H9 (cell line): Measurements from ENCODE around the gene DAPK1. TPM values are rescaled to one million over a fixed set of nuclear protein-coding genes. Genes with fewer than 3 reads are reported as not detected.

Experiments used
- DNase-seq: peaks from one replicate; pipeline ENCODE4 v3.0.0-alpha.2; 2017
- H2AFZ ChIP-seq: one replicate; pipeline ENCODE4 v1.6.1; 2013; ENCODE audit warnings: mild to moderate bottlenecking, low read length, control low read depth, moderate library complexity
- H2AK5ac ChIP-seq: 2 replicates; pipeline ENCODE4 v1.6.1; 2013; ENCODE audit warnings: low read length, control low read depth, mixed read lengths; ENCODE audit not compliant: insufficient read length
- H2BK120ac ChIP-seq: one replicate; pipeline ENCODE4 v1.6.1; 2013; ENCODE audit warnings: low read depth, mild to moderate bottlenecking, low read length, control low read depth, inconsistent platforms; ENCODE audit not compliant: poor library complexity, severe bottlenecking
- H2BK12ac ChIP-seq: 2 replicates; pipeline ENCODE4 v1.6.1; 2013; ENCODE audit warnings: low read length, control low read depth, mixed read lengths, low read depth; ENCODE audit not compliant: insufficient read length
- H2BK15ac ChIP-seq: 2 replicates; pipeline ENCODE4 v1.6.1; 2013; ENCODE audit warnings: low read depth, low read length, control low read depth
- H2BK20ac ChIP-seq: one replicate; pipeline ENCODE4 v1.6.1; 2013; ENCODE audit warnings: low read depth, mild to moderate bottlenecking, low read length, control low read depth, inconsistent platforms; ENCODE audit not compliant: poor library complexity, severe bottlenecking
- H2BK5ac ChIP-seq: 2 replicates; pipeline ENCODE4 v1.6.1; 2013; ENCODE audit warnings: low read length, control low read depth, mixed read lengths; ENCODE audit not compliant: insufficient read length
- H3K14ac ChIP-seq: 2 replicates; pipeline ENCODE4 v1.6.1; 2013; ENCODE audit warnings: low read length, control low read depth; ENCODE audit not compliant: insufficient read depth
- H3K18ac ChIP-seq: 2 replicates; pipeline ENCODE4 v1.6.1; 2013; ENCODE audit warnings: low read depth, mild to moderate bottlenecking, mixed read lengths, low read length, control low read depth; ENCODE audit not compliant: insufficient read length
- H3K23ac ChIP-seq: 2 replicates; pipeline ENCODE4 v1.6.1; 2013; ENCODE audit warnings: low read length, control low read depth, mixed read lengths, low read depth; ENCODE audit not compliant: insufficient read length
- H3K23me2 ChIP-seq: 2 replicates; pipeline ENCODE4 v1.6.1; 2013; ENCODE audit warnings: low read depth, mild to moderate bottlenecking, mixed read lengths, low read length, control low read depth; ENCODE audit not compliant: insufficient read length, poor library complexity, severe bottlenecking
- H3K27ac ChIP-seq: 2 replicates; pipeline ENCODE4 v1.5.1; 2013; ENCODE audit warnings: low read length, control low read depth, mixed read lengths, low read depth; ENCODE audit not compliant: insufficient read length
- H3K27me3 ChIP-seq: 2 replicates; pipeline ENCODE4 v1.6.1; 2013; ENCODE audit warnings: low read length, control low read depth, inconsistent platforms; ENCODE audit not compliant: insufficient read depth
- H3K4ac ChIP-seq: 2 replicates; pipeline ENCODE4 v1.6.1; 2013; ENCODE audit warnings: low read depth, mild to moderate bottlenecking, control low read depth, inconsistent platforms, low read length, moderate library complexity
- H3K4me1 ChIP-seq: 2 replicates; pipeline ENCODE4 v1.6.1; 2013; ENCODE audit warnings: low read length, control low read depth, inconsistent platforms; ENCODE audit not compliant: insufficient read depth
- H3K4me2 ChIP-seq: 2 replicates; pipeline ENCODE4 v1.6.1; 2013; ENCODE audit warnings: low read length, control low read depth, mixed read lengths; ENCODE audit not compliant: insufficient read length, insufficient read depth
- H3K56ac ChIP-seq: 2 replicates; pipeline ENCODE4 v1.6.1; 2013; ENCODE audit warnings: low read depth, mild to moderate bottlenecking, mixed read lengths, low read length, control low read depth; ENCODE audit not compliant: insufficient read length
- H3K79me1 ChIP-seq: 2 replicates; pipeline ENCODE4 v1.6.1; 2013; ENCODE audit warnings: low read depth, mild to moderate bottlenecking, moderate library complexity, low read length, control low read depth, inconsistent platforms; ENCODE audit not compliant: insufficient read depth, poor library complexity, severe bottlenecking
- H3K79me2 ChIP-seq: 2 replicates; pipeline ENCODE4 v1.6.1; 2013; ENCODE audit warnings: low read length, control low read depth, inconsistent platforms; ENCODE audit not compliant: insufficient read depth
- H3K9ac ChIP-seq: 2 replicates; pipeline ENCODE4 v1.6.1; 2013; ENCODE audit warnings: low read length, control low read depth, mixed read lengths; ENCODE audit not compliant: insufficient read length; ENCODE audit errors: extremely low read depth
- H3K9me3 ChIP-seq: one replicate; pipeline ENCODE4 v1.6.1; 2013; ENCODE audit warnings: low read depth, low read length, inconsistent platforms; ENCODE audit not compliant: control insufficient read depth
- H3T11ph ChIP-seq: one replicate; pipeline ENCODE4 v1.6.1; 2013; ENCODE audit warnings: mild to moderate bottlenecking, low read length, control low read depth, inconsistent platforms
- H4K20me1 ChIP-seq: one replicate; pipeline ENCODE4 v1.6.1; 2013; ENCODE audit not compliant: control insufficient read depth, insufficient read length, insufficient read depth
- H4K5ac ChIP-seq: 2 replicates; pipeline ENCODE4 v1.6.1; 2013; ENCODE audit warnings: low read depth, mild to moderate bottlenecking, mixed read lengths, low read length, control low read depth; ENCODE audit not compliant: insufficient read length
- H4K8ac ChIP-seq: replicated peaks from 2 replicates; pipeline ENCODE4 v1.6.1; 2013; ENCODE audit warnings: low read length, control low read depth, mixed read lengths, low read depth; ENCODE audit not compliant: insufficient read length
- H4K91ac ChIP-seq: 2 replicates; pipeline ENCODE4 v1.6.1; 2013; ENCODE audit warnings: low read depth, mild to moderate bottlenecking, moderate library complexity, mixed read lengths, low read length, control low read depth; ENCODE audit not compliant: insufficient read length
- H3K27ac Mint-ChIP-seq, 3 experiments: 2 replicates in 2 of 3; 3 replicates in 1 of 3; pipeline ENCODE4 v1.8.0; 2020 to 2021; ENCODE audit warnings: mixed read lengths in 3 of 3, mild to moderate bottlenecking in 1 of 3, moderate library complexity in 1 of 3
- H3K27me3 Mint-ChIP-seq: 2 replicates; pipeline ENCODE4 v1.8.0; 2021; ENCODE audit warnings: low read depth, mild to moderate bottlenecking, moderate library complexity, mixed read lengths
- H3K36me3 Mint-ChIP-seq, 3 experiments: 2 replicates in 2 of 3; 3 replicates in 1 of 3; pipeline ENCODE4 v1.8.0; 2020 to 2021; ENCODE audit warnings: low read depth in 3 of 3, mixed read lengths in 3 of 3; ENCODE audit not compliant: insufficient read depth in 1 of 3
- H3K4me1 Mint-ChIP-seq, 2 experiments: 2 replicates each; pipeline ENCODE4 v1.8.0; 2020; ENCODE audit warnings: mixed read lengths in 2 of 2
- H3K4me3 Mint-ChIP-seq, 2 experiments: 2 replicates in 1 of 2; 3 replicates in 1 of 2; pipeline ENCODE4 v1.8.0; 2020 to 2021; ENCODE audit warnings: mild to moderate bottlenecking in 2 of 2, mixed read lengths in 2 of 2, moderate library complexity in 1 of 2
- H3K9me3 Mint-ChIP-seq, 2 experiments: 2 replicates in 1 of 2; 3 replicates in 1 of 2; pipeline ENCODE4 v1.8.0; 2020; ENCODE audit warnings: mild to moderate bottlenecking in 2 of 2, mixed read lengths in 2 of 2, moderate library complexity in 1 of 2
- CTCF ChIP-seq: fragments of 200-600 bp; sonication (generic); conservative IDR thresholded peaks from 3 replicates; pipeline ENCODE4 v1.8.0; 2021; ENCODE audit warnings: antibody characterized with exemption, mild to moderate bottlenecking
- WGBS: extraction: QIAGEN DNeasy Blood & Tissue Kit; methylation state at CpG from one replicate; pipeline ENCODE4 v1.1.7; 2013; ENCODE audit warnings: missing lambda C conversion rate, low lambda C conversion rate, mixed read lengths; ENCODE audit not compliant: insufficient read length; ENCODE audit errors: extremely low coverage; 5-methylcytosine and 5-hydroxymethylcytosine counted together
- total RNA-seq: library from RNA; stranded (reverse); gene quantifications from 2 replicates; pipeline ENCODE4 v1.2.1, GENCODE V29; 2021

Gene DAPK1
- total RNA-seq, 1 experiment from 2014 or later = 79.4 TPM

GRCh38 chr9:87586731-87587355 is 89.2 kb downstream of the DAPK1 start:
- Histone ChIP-seq H3K4me1 (no peaks in the 10 kb centered on the region), H3K79me2 (peaks cover 2% of the 10 kb centered on the region; the same call in 1 of the 2 replicates), H3K9ac (no peak overlapping the region)

More at GRCh38 chr9:87586731-87587355, 89.2 kb downstream of the DAPK1 start:
- Histone ChIP-seq H3T11ph (no peak overlapping the region), H3K4me2 (no peak overlapping the region), H3K27ac (no peak overlapping the region), H3K18ac (no peak overlapping the region), H4K5ac (no peak overlapping the region), H2BK20ac (no peak overlapping the region), H3K56ac (no peak overlapping the region), H2BK120ac (no peak overlapping the region), H4K91ac (no peak overlapping the region), H3K23me2 (no peaks in the 10 kb centered on the region), H4K20me1 (no peaks in the 10 kb centered on the region), H3K23ac (no peak overlapping the region), H2BK12ac (no peak overlapping the region), H3K79me1 (no peaks in the 10 kb centered on the region), H4K8ac (no peak overlapping the region), H3K14ac (no peak overlapping the region), H2AK5ac (no peak overlapping the region), H3K4ac (no peak overlapping the region), H3K27me3 (no peaks in the 10 kb centered on the region), H3K9me3 (no peaks in the 10 kb centered on the region), H2BK5ac (no peak overlapping the region), H2BK15ac (no peak overlapping the region), H2AFZ (no peak overlapping the region)
- Mint-ChIP-seq H3K9me3 (no peaks in the 10 kb centered on the region), H3K4me3 (no peak overlapping the region), H3K4me1 (peaks cover 3 to 9% of the 10 kb centered on the region in 2 experiments; a peak in 3 of 4 replicates), H3K27me3 (no peaks in the 10 kb centered on the region), H3K27ac (no peak overlapping the region), H3K36me3 (peaks cover 0 to 2% (median 0%) of the 10 kb centered on the region in 3 experiments; a peak in 1 of 7 replicates)
- no CpG with 5 or more reads among the region's 9 CpGs for whole genome bisulfite sequencing
- no peak for TF ChIP-seq CTCF
- DNase-seq = no peak
